HG02943 (cell line): ENCODE measurements around the gene MCHR2.
A peak's percentile ranks its signal among the peaks of the same experiment; 100 is the strongest.

Experiments
- ATAC-seq: cut with Tn5 transposase; IDR thresholded peaks from one replicate; pipeline ENCODE4 v1.9.1; 2021; ENCODE audit warnings: mild to moderate bottlenecking, low read depth, moderate library complexity; ENCODE audit not compliant: unreplicated experiment

Gene MCHR2

GRCh38 chr6:99905209-99906106 is 88.6 kb downstream of the MCHR2 start:
- ATAC-seq = peak; percentile 94

GRCh38 chr6:99901596-99902384 is 92.2 kb downstream of the MCHR2 start:
- ATAC-seq = no peak

GRCh38 chr6:99894815-99895214 is 99.2 kb downstream of the MCHR2 start:
- no peak for ATAC-seq

GRCh38 chr6:99887066-99887465 is 107.0 kb downstream of the MCHR2 start:
- no peak for ATAC-seq

GRCh38 chr6:99885051-99885450 is 109.0 kb downstream of the MCHR2 start:
- ATAC-seq = no peak

GRCh38 chr6:99882128-99882702 is 111.8 kb downstream of the MCHR2 start:
- ATAC-seq = no peak

- ATAC-seq = no peak
Observed at GRCh38 chr6:99879431-99879830, 114.6 kb downstream of the MCHR2 start.

GRCh38 chr6:99875068-99875467 is 119.0 kb downstream of the MCHR2 start:
- ATAC-seq = no peak

- ATAC-seq = no peak
Observed at GRCh38 chr6:99873084-99873483, 120.9 kb downstream of the MCHR2 start.

GRCh38 chr6:99871641-99872040 is 122.4 kb downstream of the MCHR2 start:
- ATAC-seq = no peak
